HL-60 (cell line): Measurements from ENCODE around the gene PCSK5.

Experiments
- DNase-seq, 2 experiments: peaks; one replicate each; pipeline ENCODE4 v3.0.0-alpha.2; 2010 to 2020; ENCODE audit warnings: low read depth in 1 of 2, low spot score in 1 of 2
- H3K27ac ChIP-seq: fragments of 250-450 bp; sonication (Bioruptor Pico); replicated peaks from 2 replicates; pipeline ENCODE4 v1.5.1; 2020; ENCODE audit warnings: mild to moderate bottlenecking, moderate library complexity
- H3K27me3 ChIP-seq: fragments of 250-450 bp; sonication (Bioruptor Pico); 2 replicates; pipeline ENCODE4 v1.5.1; 2021; ENCODE audit warnings: mild to moderate bottlenecking, moderate library complexity; ENCODE audit not compliant: insufficient read depth, poor library complexity, severe bottlenecking
- H3K4me3 ChIP-seq: replicated peaks from 2 replicates; pipeline ENCODE4 v1.5.1; 2011; ENCODE audit warnings: mild to moderate bottlenecking, control low read depth, low read length; ENCODE audit not compliant: insufficient read depth
- GABPA ChIP-seq: IDR thresholded peaks from 2 replicates; pipeline ENCODE4 v1.6.1; 2012; ENCODE audit warnings: low read depth
- POLR2AphosphoS5 ChIP-seq: IDR thresholded peaks from 2 replicates; pipeline ENCODE4 v1.6.1; 2012; ENCODE audit warnings: low read depth
- SPI1 ChIP-seq: IDR thresholded peaks from 2 replicates; pipeline ENCODE4 v1.6.1; 2012; ENCODE audit warnings: low read depth, mild to moderate bottlenecking, borderline replicate concordance
- TF ChIP-seq, protein P1 (sequence below): IDR thresholded peaks from 2 replicates; pipeline ENCODE4 v1.6.1; 2012; ENCODE audit warnings: low read depth; ENCODE audit not compliant: insufficient replicate concordance
- TF ChIP-seq, protein P2 (sequence below): IDR thresholded peaks from one replicate; pipeline ENCODE4 v1.5.1; 2011; ENCODE audit warnings: low read length, control low read depth, inconsistent platforms; ENCODE audit not compliant: insufficient read depth

The PCSK5 gene

DNA sequence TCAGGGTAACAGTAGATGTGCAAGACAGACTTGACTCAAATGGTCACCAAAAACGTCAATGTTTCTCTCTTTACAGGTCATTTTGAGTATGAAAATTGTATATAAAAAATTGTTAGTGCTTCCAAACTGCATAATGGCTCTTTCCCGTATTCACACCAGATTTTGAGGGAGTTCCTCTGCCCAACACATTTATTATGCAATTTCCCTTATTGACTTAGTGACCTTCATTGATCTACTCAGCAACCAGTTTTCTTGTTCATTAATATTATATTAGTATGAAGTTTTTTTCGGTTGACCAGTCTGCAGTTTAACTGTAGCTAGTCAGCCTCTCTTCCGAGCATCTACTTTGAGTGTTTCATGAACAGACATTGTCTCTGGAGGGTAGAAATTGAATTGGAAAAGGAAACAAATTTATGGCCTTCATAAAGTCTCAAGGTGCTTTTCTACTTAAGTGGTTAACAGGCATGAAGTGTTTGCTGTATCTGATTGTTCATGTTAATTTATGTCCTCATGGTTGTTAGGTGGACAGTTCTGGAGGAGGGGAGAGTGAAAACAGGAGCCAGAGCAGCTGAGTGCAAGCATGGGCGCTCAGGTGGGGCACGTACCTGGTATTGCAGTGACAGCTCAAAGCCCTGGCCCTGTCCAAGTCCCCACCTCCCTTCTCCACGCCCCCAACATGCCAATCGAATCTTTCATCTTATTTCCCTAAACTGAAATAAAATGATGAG is 263.6 kb downstream of the PCSK5 start:
- Histone ChIP-seq H3K27ac (no peak overlapping the region), H3K4me3 (no peak overlapping the region), H3K27me3 (no peaks in the 10 kb centered on the region)
- TF ChIP-seq GABPA (no peak), POLR2AphosphoS5 (no peak), SPI1 (no peak)
- TF ChIP-seq, protein P1, sequence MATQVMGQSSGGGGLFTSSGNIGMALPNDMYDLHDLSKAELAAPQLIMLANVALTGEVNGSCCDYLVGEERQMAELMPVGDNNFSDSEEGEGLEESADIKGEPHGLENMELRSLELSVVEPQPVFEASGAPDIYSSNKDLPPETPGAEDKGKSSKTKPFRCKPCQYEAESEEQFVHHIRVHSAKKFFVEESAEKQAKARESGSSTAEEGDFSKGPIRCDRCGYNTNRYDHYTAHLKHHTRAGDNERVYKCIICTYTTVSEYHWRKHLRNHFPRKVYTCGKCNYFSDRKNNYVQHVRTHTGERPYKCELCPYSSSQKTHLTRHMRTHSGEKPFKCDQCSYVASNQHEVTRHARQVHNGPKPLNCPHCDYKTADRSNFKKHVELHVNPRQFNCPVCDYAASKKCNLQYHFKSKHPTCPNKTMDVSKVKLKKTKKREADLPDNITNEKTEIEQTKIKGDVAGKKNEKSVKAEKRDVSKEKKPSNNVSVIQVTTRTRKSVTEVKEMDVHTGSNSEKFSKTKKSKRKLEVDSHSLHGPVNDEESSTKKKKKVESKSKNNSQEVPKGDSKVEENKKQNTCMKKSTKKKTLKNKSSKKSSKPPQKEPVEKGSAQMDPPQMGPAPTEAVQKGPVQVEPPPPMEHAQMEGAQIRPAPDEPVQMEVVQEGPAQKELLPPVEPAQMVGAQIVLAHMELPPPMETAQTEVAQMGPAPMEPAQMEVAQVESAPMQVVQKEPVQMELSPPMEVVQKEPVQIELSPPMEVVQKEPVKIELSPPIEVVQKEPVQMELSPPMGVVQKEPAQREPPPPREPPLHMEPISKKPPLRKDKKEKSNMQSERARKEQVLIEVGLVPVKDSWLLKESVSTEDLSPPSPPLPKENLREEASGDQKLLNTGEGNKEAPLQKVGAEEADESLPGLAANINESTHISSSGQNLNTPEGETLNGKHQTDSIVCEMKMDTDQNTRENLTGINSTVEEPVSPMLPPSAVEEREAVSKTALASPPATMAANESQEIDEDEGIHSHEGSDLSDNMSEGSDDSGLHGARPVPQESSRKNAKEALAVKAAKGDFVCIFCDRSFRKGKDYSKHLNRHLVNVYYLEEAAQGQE: no peak
- TF ChIP-seq, protein P2, sequence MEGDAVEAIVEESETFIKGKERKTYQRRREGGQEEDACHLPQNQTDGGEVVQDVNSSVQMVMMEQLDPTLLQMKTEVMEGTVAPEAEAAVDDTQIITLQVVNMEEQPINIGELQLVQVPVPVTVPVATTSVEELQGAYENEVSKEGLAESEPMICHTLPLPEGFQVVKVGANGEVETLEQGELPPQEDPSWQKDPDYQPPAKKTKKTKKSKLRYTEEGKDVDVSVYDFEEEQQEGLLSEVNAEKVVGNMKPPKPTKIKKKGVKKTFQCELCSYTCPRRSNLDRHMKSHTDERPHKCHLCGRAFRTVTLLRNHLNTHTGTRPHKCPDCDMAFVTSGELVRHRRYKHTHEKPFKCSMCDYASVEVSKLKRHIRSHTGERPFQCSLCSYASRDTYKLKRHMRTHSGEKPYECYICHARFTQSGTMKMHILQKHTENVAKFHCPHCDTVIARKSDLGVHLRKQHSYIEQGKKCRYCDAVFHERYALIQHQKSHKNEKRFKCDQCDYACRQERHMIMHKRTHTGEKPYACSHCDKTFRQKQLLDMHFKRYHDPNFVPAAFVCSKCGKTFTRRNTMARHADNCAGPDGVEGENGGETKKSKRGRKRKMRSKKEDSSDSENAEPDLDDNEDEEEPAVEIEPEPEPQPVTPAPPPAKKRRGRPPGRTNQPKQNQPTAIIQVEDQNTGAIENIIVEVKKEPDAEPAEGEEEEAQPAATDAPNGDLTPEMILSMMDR: no peak
- no peak for DNase-seq

DNA sequence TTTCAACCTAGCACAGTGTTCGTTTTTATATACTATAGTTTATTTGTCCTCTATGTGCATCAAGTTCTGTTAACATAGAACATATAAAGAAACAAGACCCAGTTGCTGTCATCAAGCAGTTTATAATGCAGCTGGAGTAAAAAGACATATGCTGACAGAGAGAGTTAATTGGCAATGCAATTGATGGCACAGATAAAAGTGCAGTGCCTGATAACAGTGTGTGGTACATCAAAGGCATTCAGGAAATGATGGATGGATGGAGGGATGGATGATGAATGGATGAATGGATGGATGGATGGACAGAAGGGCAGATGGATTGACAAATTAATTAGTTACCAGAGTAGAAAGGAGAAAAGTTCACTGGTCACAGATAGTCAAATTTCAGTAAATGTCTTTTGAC is 264.9 kb downstream of the PCSK5 start:
- no peak overlapping the region for H3K27ac ChIP-seq
- DNase-seq: no peak
- H3K4me3 ChIP-seq: no peak overlapping the region
- TF ChIP-seq GABPA: no peak
- TF ChIP-seq SPI1: no peak
- TF ChIP-seq POLR2AphosphoS5: no peak
- TF ChIP-seq, protein P2: no peak
- H3K27me3 ChIP-seq: no peaks in the 10 kb centered on the region

DNA sequence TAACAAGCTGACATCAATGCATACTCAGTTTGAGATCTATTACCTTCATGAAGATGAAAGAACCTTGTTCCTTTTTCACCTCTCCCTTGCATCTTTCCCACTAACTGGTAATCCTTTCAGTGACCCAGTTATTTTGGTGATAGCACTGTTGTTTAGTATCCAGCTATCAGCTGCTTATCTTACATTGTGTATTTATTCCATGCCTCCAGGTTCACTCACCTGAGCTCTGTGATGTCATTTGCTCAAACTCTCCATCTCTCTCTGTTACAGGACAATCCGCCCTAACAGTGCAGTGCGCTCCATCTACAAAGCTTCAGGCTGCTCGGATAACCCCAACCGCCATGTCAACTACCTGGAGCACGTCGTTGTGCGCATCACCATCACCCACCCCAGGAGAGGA is 268.2 kb downstream of the PCSK5 start:
- DNase-seq: no peak
- TF ChIP-seq GABPA: no peak
- Histone ChIP-seq H3K27ac (no peak overlapping the region), H3K4me3 (no peak overlapping the region), H3K27me3 (no peaks in the 10 kb centered on the region)

DNA sequence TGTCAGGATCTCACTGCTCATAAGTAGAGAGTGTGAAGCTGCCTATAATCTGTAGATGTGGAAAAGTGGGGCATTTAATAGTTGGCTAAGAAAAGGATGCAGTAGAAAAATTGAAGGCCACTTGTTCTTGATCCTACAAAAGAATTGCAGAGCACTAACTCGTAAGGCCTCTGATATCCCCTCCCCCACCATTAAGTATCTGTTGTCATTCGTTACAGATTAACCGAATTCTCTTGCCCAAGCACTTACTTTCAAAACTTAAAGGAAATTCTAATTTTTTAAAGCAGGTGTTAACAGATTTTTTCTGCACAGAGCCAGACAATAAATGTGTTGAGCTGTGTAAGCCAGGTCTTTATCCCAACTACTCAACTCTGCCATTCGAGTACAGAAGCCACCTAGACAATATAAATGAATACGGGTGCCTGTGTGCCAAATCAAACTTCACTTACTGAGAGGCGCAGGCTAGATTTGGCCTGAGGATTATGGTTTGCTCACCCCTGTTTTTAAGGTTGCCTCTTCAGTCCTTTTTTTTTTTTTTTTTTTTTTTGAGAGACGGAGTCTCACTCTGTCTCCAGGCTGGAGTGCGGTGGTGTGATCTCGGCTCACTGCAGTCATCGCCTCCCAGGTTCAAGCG is 268.9 kb downstream of the PCSK5 start:
- Histone ChIP-seq H3K27ac (no peak overlapping the region), H3K4me3 (no peak overlapping the region), H3K27me3 (no peaks in the 10 kb centered on the region)
- DNase-seq: no peak
- TF ChIP-seq GABPA (no peak), SPI1 (no peak), POLR2AphosphoS5 (no peak)
- TF ChIP-seq, protein P2: no peak
- TF ChIP-seq, protein P1: no peak
